Measurements from ENCODE around the gene ABCA9.
"Not testable (repeated sequence)": the region's sequence is repeated elsewhere in the genome, so short reads cannot be mapped to it uniquely, and the experiment has no call there.

The ABCA9 gene

GRCh38 chr17:69060822-69061221 lies at the start of gene ABCA9:
ABCA9 (minus strand) TSS chr17:69060927; CDS start chr17:69051126, 9,801 bp downstream.
- no peak for DNase-seq

GRCh38 chr17:69105907-69106730 lies 45.4 kb upstream of the ABCA9 start:
- DNase-seq = no peak

GRCh38 chr17:69103557-69104233 lies 43.0 kb upstream of the ABCA9 start:
- DNase-seq = no peak

GRCh38 chr17:69098625-69099024 lies 37.9 kb upstream of the ABCA9 start:
- DNase-seq = no peak

GRCh38 chr17:69096541-69096940 lies 35.8 kb upstream of the ABCA9 start:
- no peak for DNase-seq

- no peak for DNase-seq
Observed at GRCh38 chr17:69093995-69094394, 33.3 kb upstream of the ABCA9 start.

GRCh38 chr17:69093279-69093789 lies 32.6 kb upstream of the ABCA9 start:
- DNase-seq = no peak

- DNase-seq = no peak
Observed at GRCh38 chr17:69090365-69090764, 29.6 kb upstream of the ABCA9 start.

GRCh38 chr17:69088643-69089200 lies 28.0 kb upstream of the ABCA9 start:
- DNase-seq = no peak

GRCh38 chr17:69086641-69087040 lies 25.9 kb upstream of the ABCA9 start:
- no peak for DNase-seq

GRCh38 chr17:69084911-69085310 lies 24.2 kb upstream of the ABCA9 start:
- DNase-seq = peak; percentile 5

- no peak for DNase-seq
Observed at GRCh38 chr17:69082696-69083095, 22.0 kb upstream of the ABCA9 start.

GRCh38 chr17:69078864-69079263 lies 18.1 kb upstream of the ABCA9 start:
- DNase-seq = no peak

- no peak for DNase-seq
Observed at GRCh38 chr17:69075823-69076222, 15.1 kb upstream of the ABCA9 start.

- not testable (repeated sequence) for DNase-seq
Observed at GRCh38 chr17:69073392-69073791, 12.7 kb upstream of the ABCA9 start.

- DNase-seq = not testable (repeated sequence)
Observed at GRCh38 chr17:69072803-69073256, 12.1 kb upstream of the ABCA9 start.

- not testable (repeated sequence) for DNase-seq
Observed at GRCh38 chr17:69071233-69071586, 10.5 kb upstream of the ABCA9 start.

- not testable (repeated sequence) for DNase-seq
Observed at GRCh38 chr17:69070378-69071232, 9.9 kb upstream of the ABCA9 start.

GRCh38 chr17:69069226-69069750 lies 8.6 kb upstream of the ABCA9 start:
- DNase-seq = no peak

- no peak for DNase-seq
Observed at GRCh38 chr17:69067274-69068047, 6.7 kb upstream of the ABCA9 start.

- DNase-seq = no peak
Observed at GRCh38 chr17:69066482-69066881, 5.8 kb upstream of the ABCA9 start.

GRCh38 chr17:69065113-69065512 lies 4.4 kb upstream of the ABCA9 start:
- no peak for DNase-seq

Data from stimulated activated CD4-positive, alpha-beta T cell treated with anti-CD3 and anti-CD28 coated beads, Interleukin-15, amount 100 ng/mL, for 24 hours (primary cell).